HAP-1 (cell line): ENCODE data around the gene HSPB3.
"Not testable (repeated sequence)": the region's sequence is repeated elsewhere in the genome, so short reads cannot be mapped to it uniquely, and the experiment has no call there.

Experiments used
- DNase-seq, 2 experiments: peaks; one replicate each; pipeline ENCODE4 v3.0.0-alpha.2; 2016 to 2020; ENCODE audit warnings: low spot score in 2 of 2
- H3K27me3 ChIP-seq: fragments of 250-450 bp; sonication (Bioruptor Pico); 2 replicates; pipeline ENCODE4 v1.5.1; 2020; ENCODE audit warnings: low read depth, mild to moderate bottlenecking, moderate library complexity
- H3K36me3 ChIP-seq: fragments of 250-450 bp; sonication (Bioruptor Pico); replicated peaks from 2 replicates; pipeline ENCODE4 v1.5.1; 2020; ENCODE audit warnings: mild to moderate bottlenecking
- H3K4me1 ChIP-seq: fragments of 250-450 bp; sonication (Bioruptor Pico); 2 replicates; pipeline ENCODE4 v1.5.1; 2020; ENCODE audit warnings: mild to moderate bottlenecking
- H3K4me3 ChIP-seq: fragments of 250-450 bp; sonication (Bioruptor Pico); 2 replicates; pipeline ENCODE4 v1.5.1; 2020; ENCODE audit warnings: mild to moderate bottlenecking, moderate library complexity
- H3K9me3 ChIP-seq: fragments of 250-450 bp; sonication (Bioruptor Pico); 2 replicates; pipeline ENCODE4 v1.5.1; 2020; ENCODE audit warnings: mild to moderate bottlenecking, moderate library complexity
- in situ Hi-C: fragments of 300-500 bp; cut with MboI; formaldehyde crosslinking; loops from 3 replicates; pipeline ENCODE4 v1.14.3; 2020; ENCODE audit warnings: low sequenced_read_pairs, inconsistent platforms, mixed read lengths

Gene HSPB3

GRCh38 chr5:54470128-54470527 is 14.6 kb downstream of the HSPB3 start:
- H3K4me3 ChIP-seq = no peak overlapping the region

GRCh38 chr5:54470677-54471076 is 15.2 kb downstream of the HSPB3 start:
- Histone ChIP-seq H3K4me1 (no peaks in the 10 kb centered on the region), H3K27me3 (no peaks in the 10 kb centered on the region), H3K36me3 (no peaks in the 10 kb centered on the region), H3K9me3 (no peaks in the 10 kb centered on the region), H3K4me3 (no peak overlapping the region)
- no peak for DNase-seq
- in situ Hi-C loops = no loop called here

More at GRCh38 chr5:54470128-54470527, 14.6 kb downstream of the HSPB3 start:
- no peaks in the 10 kb centered on the region for H3K36me3 ChIP-seq
- no peak for DNase-seq
- in situ Hi-C loops = no loop called here
- no peaks in the 10 kb centered on the region for H3K9me3 ChIP-seq
- H3K27me3 ChIP-seq = no peaks in the 10 kb centered on the region
- H3K4me1 ChIP-seq = no peaks in the 10 kb centered on the region

GRCh38 chr5:54471398-54471797 is 15.9 kb downstream of the HSPB3 start:
- Histone ChIP-seq H3K9me3 (no peaks in the 10 kb centered on the region), H3K4me3 (no peak overlapping the region), H3K36me3 (no peaks in the 10 kb centered on the region), H3K4me1 (no peaks in the 10 kb centered on the region), H3K27me3 (no peaks in the 10 kb centered on the region)
- no peak for DNase-seq
- in situ Hi-C loops = no loop called here

GRCh38 chr5:54476682-54477081 is 21.2 kb downstream of the HSPB3 start:
- Histone ChIP-seq H3K27me3 (no peaks in the 10 kb centered on the region), H3K4me3 (no peak overlapping the region), H3K9me3 (no peaks in the 10 kb centered on the region), H3K4me1 (no peaks in the 10 kb centered on the region), H3K36me3 (no peaks in the 10 kb centered on the region)
- in situ Hi-C loops = no loop called here
- no peak for DNase-seq

- Histone ChIP-seq H3K4me1 (no peaks in the 10 kb centered on the region), H3K9me3 (no peaks in the 10 kb centered on the region), H3K27me3 (no peaks in the 10 kb centered on the region), H3K36me3 (no peaks in the 10 kb centered on the region), H3K4me3 (no peak overlapping the region)
- in situ Hi-C loops = no loop called here
- DNase-seq = no peak
Measured at GRCh38 chr5:54477941-54478478, 22.5 kb downstream of the HSPB3 start.

- in situ Hi-C loops = no loop called here
- Histone ChIP-seq H3K9me3 (no peaks in the 10 kb centered on the region), H3K4me3 (no peak overlapping the region), H3K27me3 (no peaks in the 10 kb centered on the region), H3K36me3 (no peaks in the 10 kb centered on the region), H3K4me1 (no peaks in the 10 kb centered on the region)
- no peak for DNase-seq
Measured at GRCh38 chr5:54480296-54480695, 24.8 kb downstream of the HSPB3 start.

- no peak for DNase-seq
- Histone ChIP-seq H3K9me3 (no peaks in the 10 kb centered on the region), H3K36me3 (no peaks in the 10 kb centered on the region), H3K4me1 (no peaks in the 10 kb centered on the region), H3K4me3 (no peak overlapping the region), H3K27me3 (no peaks in the 10 kb centered on the region)
- in situ Hi-C loops = no loop called here
Measured at GRCh38 chr5:54484219-54484894, 28.9 kb downstream of the HSPB3 start.

- H3K36me3 ChIP-seq, DNase-seq, in situ Hi-C loops, H3K4me1 ChIP-seq, H3K4me3 ChIP-seq, H3K27me3 ChIP-seq, H3K9me3 ChIP-seq: not testable (repeated sequence)
Measured at GRCh38 chr5:54485659-54486058, 30.2 kb downstream of the HSPB3 start.

GRCh38 chr5:54489648-54489979 is 34.1 kb downstream of the HSPB3 start:
- H3K4me1 ChIP-seq, H3K36me3 ChIP-seq, DNase-seq, H3K27me3 ChIP-seq, H3K4me3 ChIP-seq, H3K9me3 ChIP-seq, in situ Hi-C loops: not testable (repeated sequence)

GRCh38 chr5:54491326-54491725 is 35.8 kb downstream of the HSPB3 start:
- DNase-seq = no peak
- H3K4me3 ChIP-seq = no peak overlapping the region
- in situ Hi-C loops = loop anchor here (10.0 kb wide), 1 partner anchor 237 kb away; no protein-coding TSS in a partner anchor
- peaks cover 3% of the 10 kb centered on the region; the same call in 1 of the 2 replicates for H3K27me3 ChIP-seq
- no peaks in the 10 kb centered on the region for H3K4me1 ChIP-seq
- no peaks in the 10 kb centered on the region for H3K9me3 ChIP-seq
- H3K36me3 ChIP-seq = no peaks in the 10 kb centered on the region

GRCh38 chr5:54492178-54492577 is 36.7 kb downstream of the HSPB3 start:
- no peaks in the 10 kb centered on the region for H3K36me3 ChIP-seq
- in situ Hi-C loops = loop anchor here (10.0 kb wide), 1 partner anchor 237 kb away; no protein-coding TSS in a partner anchor
- peaks cover 3% of the 10 kb centered on the region; the same call in 1 of the 2 replicates for H3K27me3 ChIP-seq
- no peaks in the 10 kb centered on the region for H3K4me1 ChIP-seq
- no peak for DNase-seq
- H3K4me3 ChIP-seq = no peak overlapping the region
- no peaks in the 10 kb centered on the region for H3K9me3 ChIP-seq

GRCh38 chr5:54495027-54495426 is 39.5 kb downstream of the HSPB3 start:
- H3K36me3 ChIP-seq = no peaks in the 10 kb centered on the region
- H3K4me3 ChIP-seq = no peak overlapping the region
- in situ Hi-C loops = loop anchor here (10.0 kb wide), 1 partner anchor 240 kb away; no protein-coding TSS in a partner anchor

More at GRCh38 chr5:54495027-54495426, 39.5 kb downstream of the HSPB3 start:
- peaks cover 3% of the 10 kb centered on the region; the same call in 1 of the 2 replicates for H3K27me3 ChIP-seq
- H3K9me3 ChIP-seq = no peaks in the 10 kb centered on the region
- DNase-seq = no peak
- no peaks in the 10 kb centered on the region for H3K4me1 ChIP-seq
